Measurements from ENCODE around the gene RHBDD2.
"Not testable (repeated sequence)": the region's sequence is repeated elsewhere in the genome, so short reads cannot be mapped to it uniquely, and the experiment has no call there.

The RHBDD2 gene
- long read RNA-seq, donor 1, transcript RHBDD2-201 (4 exons, 1,802 nt), result major isoform, 29 of 48 reads
- long read RNA-seq, donor 1, transcript RHBDD2-202 (5 exons, 1,878 nt), result minor isoform, 9 of 48 reads
- long read RNA-seq, donor 1, transcript RHBDD2-203 (3 exons, 1,274 nt), result minor isoform, 7 of 48 reads
- long read RNA-seq, donor 1, partial matches to known transcripts, result 0 of 48 reads
- long read RNA-seq, donor 1, other reads (novel, unspliced or antisense), result 0 of 48 reads
- long read RNA-seq, donor 2, transcript RHBDD2-203 (3 exons, 1,274 nt), result minor isoform, 6 of 29 reads
- long read RNA-seq, donor 2, transcript RHBDD2-201 (4 exons, 1,802 nt), result major isoform, 10 of 29 reads
- long read RNA-seq, donor 2, partial matches to known transcripts, result 12 of 29 reads
- long read RNA-seq, donor 2, other reads (novel, unspliced or antisense), result 0 of 29 reads
- long read RNA-seq, donor 3, transcript RHBDD2-201 (4 exons, 1,802 nt), result major isoform, 20 of 26 reads
- long read RNA-seq, donor 3, partial matches to known transcripts, result 0 of 26 reads
- long read RNA-seq, donor 3, other reads (novel, unspliced or antisense), result 0 of 26 reads
- long read RNA-seq, donor 4, transcript RHBDD2-203 (3 exons, 1,274 nt), result minor isoform, 8 of 43 reads
- long read RNA-seq, donor 4, transcript RHBDD2-201 (4 exons, 1,802 nt), result major isoform, 27 of 43 reads
- long read RNA-seq, donor 4, transcript RHBDD2-202 (5 exons, 1,878 nt), result minor isoform, 6 of 43 reads
- long read RNA-seq, donor 4, partial matches to known transcripts, result 0 of 43 reads
- long read RNA-seq, donor 4, other reads (novel, unspliced or antisense), result 0 of 43 reads
- long read RNA-seq, donor 5, transcript RHBDD2-202 (5 exons, 1,878 nt), result minor isoform, 6 of 54 reads
- long read RNA-seq, donor 5, transcript RHBDD2-201 (4 exons, 1,802 nt), result major isoform, 35 of 54 reads
- long read RNA-seq, donor 5, partial matches to known transcripts, result 9 of 54 reads
- long read RNA-seq, donor 5, other reads (novel, unspliced or antisense), result 0 of 54 reads
- long read RNA-seq, donor 6, transcript RHBDD2-201 (4 exons, 1,802 nt), result major isoform, 23 of 52 reads
- long read RNA-seq, donor 6, transcript RHBDD2-206 (2 exons, 636 nt), result minor isoform, 8 of 52 reads
- long read RNA-seq, donor 6, transcript RHBDD2-203 (3 exons, 1,274 nt), result minor isoform, 14 of 52 reads
- long read RNA-seq, donor 6, transcript RHBDD2-202 (5 exons, 1,878 nt), result minor isoform, 7 of 52 reads
- long read RNA-seq, donor 6, partial matches to known transcripts, result 0 of 52 reads
- long read RNA-seq, donor 6, other reads (novel, unspliced or antisense), result 0 of 52 reads
- long read RNA-seq, donor 7, transcript RHBDD2-203 (3 exons, 1,274 nt), result minor isoform, 18 of 80 reads
- long read RNA-seq, donor 7, transcript RHBDD2-206 (2 exons, 636 nt), result minor isoform, 8 of 80 reads
- long read RNA-seq, donor 7, transcript RHBDD2-202 (5 exons, 1,878 nt), result minor isoform, 11 of 80 reads
- long read RNA-seq, donor 7, transcript RHBDD2-201 (4 exons, 1,802 nt), result major isoform, 43 of 80 reads
- long read RNA-seq, donor 7, partial matches to known transcripts, result 0 of 80 reads
- long read RNA-seq, donor 7, other reads (novel, unspliced or antisense), result 0 of 80 reads
- long read RNA-seq, donor 8, transcript RHBDD2-202 (5 exons, 1,878 nt), result minor isoform, 6 of 50 reads
- long read RNA-seq, donor 8, transcript RHBDD2-201 (4 exons, 1,802 nt), result major isoform, 25 of 50 reads
- long read RNA-seq, donor 8, transcript RHBDD2-203 (3 exons, 1,274 nt), result minor isoform, 9 of 50 reads
- long read RNA-seq, donor 8, partial matches to known transcripts, result 10 of 50 reads
- long read RNA-seq, donor 8, other reads (novel, unspliced or antisense), result 0 of 50 reads

GRCh38 chr7:75878769-75879611, at the start of gene RHBDD2:
Gene RHBDD2, plus strand, starts transcription at chr7:75879034. Its CDS starts 49 bp downstream, at chr7:75879083.
- DNase-seq, result peak; percentile 89

GRCh38 chr7:75829656-75830055, 49.2 kb upstream of the RHBDD2 start:
- DNase-seq, result not testable (repeated sequence)

GRCh38 chr7:75830978-75831377, 47.9 kb upstream of the RHBDD2 start:
- DNase-seq, result no peak

GRCh38 chr7:75833662-75834061, 45.2 kb upstream of the RHBDD2 start:
- not testable (repeated sequence) for DNase-seq

GRCh38 chr7:75835688-75836285, 43.0 kb upstream of the RHBDD2 start:
- DNase-seq, result no peak

- no peak for DNase-seq
These were observed 42.0 kb upstream of the RHBDD2 start for GRCh38 chr7:75836798-75837197.

- DNase-seq, result not testable (repeated sequence)
These were observed 40.4 kb upstream of the RHBDD2 start for GRCh38 chr7:75838281-75838930.

GRCh38 chr7:75840029-75840428, 38.8 kb upstream of the RHBDD2 start:
- DNase-seq, result no peak

- peak; percentile 16 for DNase-seq
These were observed 35.9 kb upstream of the RHBDD2 start for GRCh38 chr7:75842836-75843446.

GRCh38 chr7:75843613-75844116, 35.2 kb upstream of the RHBDD2 start:
- DNase-seq, result no peak

GRCh38 chr7:75844158-75844557, 34.7 kb upstream of the RHBDD2 start:
- no peak for DNase-seq

GRCh38 chr7:75845132-75845531, 33.7 kb upstream of the RHBDD2 start:
- not testable (repeated sequence) for DNase-seq

- DNase-seq, result no peak
These were observed 31.1 kb upstream of the RHBDD2 start for GRCh38 chr7:75847707-75848106.

- no peak for DNase-seq
These were observed 29.3 kb upstream of the RHBDD2 start for GRCh38 chr7:75849573-75849972.

- no peak for DNase-seq
These were observed 28.6 kb upstream of the RHBDD2 start for GRCh38 chr7:75850235-75850634.

- no peak for DNase-seq
These were observed 24.6 kb upstream of the RHBDD2 start for GRCh38 chr7:75854233-75854632.

- DNase-seq, result not testable (repeated sequence)
These were observed 24.0 kb upstream of the RHBDD2 start for GRCh38 chr7:75854813-75855345.

- DNase-seq, result no peak
These were observed 22.3 kb upstream of the RHBDD2 start for GRCh38 chr7:75856536-75856935.
